Prostate gland (tissue), 2 donors: ENCODE results near the gene NCOR1.

Source experiments
- POLR2A ChIP-seq: fragments of 450-650 bp; IDR thresholded peaks from one replicate; pipeline ENCODE4 v1.6.1; 2016; ENCODE audit warnings: antibody characterized with exemption, mild to moderate bottlenecking
- POLR2AphosphoS5 ChIP-seq: sonication (generic); formaldehyde crosslinking; IDR thresholded peaks from one replicate; pipeline ENCODE4 v1.6.1; 2017; ENCODE audit warnings: antibody characterized with exemption
- TF ChIP-seq, protein P1 (sequence below), 4 experiments: fragments of 200-600 bp in 2 of 4; fragments of 450-650 bp in 2 of 4; sonication (generic) in 2 of 4; IDR thresholded peaks; 1 replicate in 3 of 4; 2 replicates in 1 of 4; pipeline ENCODE4 v1.5.1; 2016 to 2019; ENCODE audit warnings: antibody characterized with exemption in 4 of 4, mild to moderate bottlenecking in 2 of 4, moderate library complexity in 2 of 4

DNA sequence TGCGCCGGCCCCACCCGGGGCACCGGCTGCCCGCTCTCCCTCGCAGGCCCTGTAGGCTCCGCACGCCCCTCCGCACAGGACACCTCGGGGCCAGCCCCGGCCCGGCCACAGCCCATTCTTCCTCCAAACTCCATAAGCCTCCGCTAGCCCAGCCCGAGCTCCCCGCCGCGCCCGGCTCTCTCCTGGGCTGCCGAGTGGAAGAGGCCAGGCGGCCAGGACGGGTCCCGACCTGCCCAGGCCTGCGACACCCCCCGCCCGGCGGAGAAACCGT is 397 bp downstream of the NCOR1 start:
- no peak for TF ChIP-seq POLR2A
- TF ChIP-seq, protein P1, sequence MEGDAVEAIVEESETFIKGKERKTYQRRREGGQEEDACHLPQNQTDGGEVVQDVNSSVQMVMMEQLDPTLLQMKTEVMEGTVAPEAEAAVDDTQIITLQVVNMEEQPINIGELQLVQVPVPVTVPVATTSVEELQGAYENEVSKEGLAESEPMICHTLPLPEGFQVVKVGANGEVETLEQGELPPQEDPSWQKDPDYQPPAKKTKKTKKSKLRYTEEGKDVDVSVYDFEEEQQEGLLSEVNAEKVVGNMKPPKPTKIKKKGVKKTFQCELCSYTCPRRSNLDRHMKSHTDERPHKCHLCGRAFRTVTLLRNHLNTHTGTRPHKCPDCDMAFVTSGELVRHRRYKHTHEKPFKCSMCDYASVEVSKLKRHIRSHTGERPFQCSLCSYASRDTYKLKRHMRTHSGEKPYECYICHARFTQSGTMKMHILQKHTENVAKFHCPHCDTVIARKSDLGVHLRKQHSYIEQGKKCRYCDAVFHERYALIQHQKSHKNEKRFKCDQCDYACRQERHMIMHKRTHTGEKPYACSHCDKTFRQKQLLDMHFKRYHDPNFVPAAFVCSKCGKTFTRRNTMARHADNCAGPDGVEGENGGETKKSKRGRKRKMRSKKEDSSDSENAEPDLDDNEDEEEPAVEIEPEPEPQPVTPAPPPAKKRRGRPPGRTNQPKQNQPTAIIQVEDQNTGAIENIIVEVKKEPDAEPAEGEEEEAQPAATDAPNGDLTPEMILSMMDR (IDR thresholded peaks at IDR 0.05) = no peak
- TF ChIP-seq POLR2AphosphoS5 = no peak
